Muscle layer of duodenum (tissue), 2 donors: Measurements from ENCODE around the gene MEI4.

Source experiments
- H3K27ac ChIP-seq: one replicate; pipeline ENCODE4 v1.7.0; 2013; ENCODE audit warnings: mild to moderate bottlenecking, low read length
- H3K27me3 ChIP-seq: one replicate; pipeline ENCODE4 v1.7.0; 2013; ENCODE audit warnings: low read depth, mild to moderate bottlenecking, control low read depth, low read length
- H3K36me3 ChIP-seq, 2 donors: one replicate each; pipeline ENCODE4 v1.7.0; 2013; ENCODE audit warnings: low read length in 2 of 2, control low read depth in 1 of 2, mild to moderate bottlenecking in 1 of 2; ENCODE audit not compliant: insufficient read depth in 2 of 2, control insufficient read depth in 1 of 2
- H3K4me1 ChIP-seq, 2 donors: one replicate each; pipeline ENCODE4 v1.7.0; 2013; ENCODE audit warnings: low read length in 2 of 2, mild to moderate bottlenecking in 2 of 2, control low read depth in 1 of 2, moderate library complexity in 1 of 2; ENCODE audit not compliant: insufficient read depth in 2 of 2, control insufficient read depth in 1 of 2
- H3K4me3 ChIP-seq, 2 donors: one replicate each; pipeline ENCODE4 v1.7.0; 2013; ENCODE audit warnings: low read length in 2 of 2, low read depth in 1 of 2, mild to moderate bottlenecking in 1 of 2
- H3K9me3 ChIP-seq, 2 donors: one replicate each; pipeline ENCODE4 v1.7.0; 2013; ENCODE audit warnings: low read length in 2 of 2, control low read depth in 1 of 2, mild to moderate bottlenecking in 1 of 2; ENCODE audit not compliant: control insufficient read depth in 1 of 2
- donor health status: healthy.

Gene MEI4

DNA sequence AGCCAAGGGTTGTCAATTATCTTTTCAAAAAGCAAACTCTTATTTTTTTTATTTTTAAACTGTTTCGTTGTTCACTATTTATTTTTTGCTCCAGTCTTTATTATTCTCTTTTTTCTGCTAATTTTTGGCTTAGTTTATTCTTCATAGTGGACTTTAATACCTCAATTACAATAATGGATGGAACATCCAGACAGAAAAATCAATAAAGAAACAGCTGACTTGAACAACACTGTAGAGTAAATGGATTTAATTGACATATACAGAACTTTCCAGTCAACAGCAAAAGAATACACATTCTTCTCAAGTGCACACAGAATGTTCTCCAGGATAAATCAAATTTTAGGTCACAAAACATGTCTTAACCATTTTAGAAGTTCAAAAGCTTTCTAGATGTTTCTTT is 111.5 kb downstream of the MEI4 start:
- no peak overlapping the region for H3K27ac ChIP-seq
- no peak overlapping the region for H3K4me3 ChIP-seq
- H3K9me3 ChIP-seq = no peaks in the 10 kb centered on the region
- H3K27me3 ChIP-seq = no peaks in the 10 kb centered on the region
- no peaks in the 10 kb centered on the region for H3K36me3 ChIP-seq
- H3K4me1 ChIP-seq = no peaks in the 10 kb centered on the region

DNA sequence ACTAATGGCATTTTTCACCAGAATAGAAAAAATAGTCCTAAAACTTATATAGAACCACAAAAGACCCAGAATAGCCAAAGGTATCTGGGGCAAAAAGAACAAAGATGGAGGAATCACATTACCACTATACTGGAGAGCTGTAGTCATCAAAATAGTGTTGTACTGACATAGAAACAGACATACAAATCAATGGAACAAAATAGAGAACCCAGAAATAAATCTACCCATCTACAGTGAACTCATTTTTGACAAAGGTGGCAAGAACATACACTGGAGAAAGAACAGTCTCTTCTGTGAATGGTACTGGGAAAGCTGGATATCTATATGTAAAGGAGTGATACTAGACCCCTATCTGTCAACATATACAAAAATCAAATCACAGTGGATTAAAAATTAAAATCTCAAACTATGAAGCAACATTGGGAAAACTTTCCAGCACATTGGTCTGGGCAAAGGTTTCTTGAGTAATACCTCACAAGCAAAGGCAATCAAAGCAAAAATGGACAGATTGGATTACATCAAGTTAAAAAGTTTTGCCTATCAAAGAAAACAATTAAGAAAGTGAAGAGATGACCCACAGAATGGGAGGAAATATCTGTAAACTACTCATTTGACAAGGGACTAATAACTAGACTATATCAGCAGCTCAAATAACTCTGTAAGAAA is 120.5 kb downstream of the MEI4 start:
- Histone ChIP-seq H3K27me3 (no peaks in the 10 kb centered on the region), H3K4me1 (no peaks in the 10 kb centered on the region), H3K9me3 (peaks cover 0 to 3% of the 10 kb centered on the region in 2 donors), H3K4me3 (no peak overlapping the region), H3K27ac (no peak overlapping the region), H3K36me3 (no peaks in the 10 kb centered on the region)

DNA sequence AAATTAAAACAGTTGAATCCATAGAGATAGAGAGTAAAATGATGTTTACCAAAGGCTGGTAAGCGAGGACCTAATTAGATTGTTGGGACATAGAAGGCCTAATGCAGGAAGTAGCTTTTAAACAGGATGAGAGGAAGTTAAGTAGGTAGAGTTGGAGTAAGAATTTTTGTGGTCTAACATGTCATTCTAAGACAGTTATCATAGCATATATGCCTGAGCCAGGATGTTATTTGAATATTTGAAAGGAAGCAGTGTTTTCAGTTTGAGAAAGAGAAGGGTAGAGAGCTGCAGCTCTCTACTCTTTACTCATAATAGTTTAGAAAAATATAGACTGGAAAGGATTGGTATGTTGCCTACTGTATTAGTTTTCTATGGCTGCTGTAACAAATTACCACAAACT is 121.6 kb downstream of the MEI4 start:
- Histone ChIP-seq H3K4me1 (no peaks in the 10 kb centered on the region), H3K4me3 (no peak overlapping the region), H3K27ac (no peak overlapping the region), H3K36me3 (no peaks in the 10 kb centered on the region), H3K9me3 (peaks cover 0 to 3% of the 10 kb centered on the region in 2 donors), H3K27me3 (no peaks in the 10 kb centered on the region)

DNA sequence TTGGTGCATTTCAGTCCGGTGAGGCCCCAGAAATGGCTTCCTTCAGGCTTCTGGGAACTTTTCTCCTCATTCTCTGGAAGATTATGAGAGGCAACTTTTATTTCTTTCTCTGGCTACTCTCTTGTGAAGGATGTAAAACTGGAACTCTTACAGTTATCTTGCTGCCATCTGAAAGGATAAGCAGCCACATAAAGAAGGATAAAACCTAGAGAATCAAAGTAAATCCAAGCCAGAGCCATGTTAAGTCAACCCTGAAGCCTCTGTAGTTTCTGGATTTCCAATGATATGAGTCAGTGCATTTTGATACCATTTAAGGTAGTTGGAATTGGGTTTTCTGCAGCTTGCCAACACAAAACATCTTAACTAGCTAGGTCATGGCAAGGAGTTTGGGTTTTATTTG is 123.6 kb downstream of the MEI4 start:
- no peak overlapping the region for H3K27ac ChIP-seq
- H3K4me3 ChIP-seq = no peak overlapping the region
- H3K4me1 ChIP-seq = no peaks in the 10 kb centered on the region
- peaks cover 0 to 2% of the 10 kb centered on the region in 2 donors for H3K9me3 ChIP-seq
- H3K27me3 ChIP-seq = no peaks in the 10 kb centered on the region
- no peaks in the 10 kb centered on the region for H3K36me3 ChIP-seq

DNA sequence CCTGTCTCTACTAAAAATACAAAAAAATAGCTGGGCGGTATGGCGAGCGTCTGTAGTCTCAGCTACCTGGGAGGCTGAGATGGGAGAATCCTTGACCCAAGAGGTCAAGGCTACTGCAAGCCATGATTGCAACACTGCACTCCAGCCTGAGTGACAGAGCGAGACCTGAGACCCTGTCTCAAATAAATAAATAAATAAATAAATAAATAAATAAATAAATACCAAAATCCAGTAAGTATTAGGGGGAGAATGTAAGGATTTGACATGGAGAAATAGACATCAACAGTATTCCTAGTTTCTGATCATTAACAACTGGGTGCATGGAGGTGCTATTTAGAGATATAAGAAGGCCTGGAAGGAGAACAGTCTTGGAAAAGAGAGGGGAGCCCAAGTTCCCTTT is 125.7 kb downstream of the MEI4 start:
- no peaks in the 10 kb centered on the region for H3K4me1 ChIP-seq
- H3K4me3 ChIP-seq = no peak overlapping the region
- H3K9me3 ChIP-seq = no peaks in the 10 kb centered on the region
- no peaks in the 10 kb centered on the region for H3K27me3 ChIP-seq
- no peak overlapping the region for H3K27ac ChIP-seq
- no peaks in the 10 kb centered on the region for H3K36me3 ChIP-seq

DNA sequence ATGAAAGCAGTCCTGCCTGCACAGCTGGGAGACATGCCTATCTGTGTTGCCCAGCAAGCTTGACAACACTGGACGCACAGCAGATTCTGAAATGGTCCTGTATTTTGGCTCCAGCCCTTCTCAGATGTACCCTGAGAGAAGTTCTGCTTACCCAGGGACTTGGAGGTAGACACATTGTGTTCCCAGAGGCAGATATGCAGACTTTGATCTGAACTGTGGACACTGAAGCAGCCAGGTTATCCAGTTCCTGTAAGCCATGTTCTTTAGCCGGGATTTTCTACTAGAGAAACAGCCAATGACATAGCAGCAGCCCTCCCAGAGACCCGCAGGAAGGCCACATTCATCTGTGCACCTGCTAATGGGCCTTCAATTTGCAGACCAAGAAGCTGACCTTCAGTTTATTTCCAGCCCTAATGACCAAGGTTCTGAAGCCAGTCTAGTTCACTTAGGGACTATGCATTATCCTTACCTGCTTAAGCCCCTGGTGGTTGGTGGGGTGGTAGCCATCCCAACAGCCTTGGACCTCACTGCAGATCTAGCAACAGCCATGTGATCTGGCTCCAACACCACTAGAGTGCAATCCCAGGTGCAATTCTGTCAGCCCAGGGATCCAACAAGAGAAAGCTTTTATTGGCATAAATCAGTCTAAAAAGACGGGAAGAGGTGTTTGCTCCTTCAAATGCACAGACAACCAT is 134.2 kb downstream of the MEI4 start:
- H3K36me3 ChIP-seq = no peaks in the 10 kb centered on the region
- H3K4me1 ChIP-seq = no peaks in the 10 kb centered on the region
- no peaks in the 10 kb centered on the region for H3K27me3 ChIP-seq
- no peaks in the 10 kb centered on the region for H3K9me3 ChIP-seq
- H3K4me3 ChIP-seq = no peak overlapping the region
- H3K27ac ChIP-seq = no peak overlapping the region

DNA sequence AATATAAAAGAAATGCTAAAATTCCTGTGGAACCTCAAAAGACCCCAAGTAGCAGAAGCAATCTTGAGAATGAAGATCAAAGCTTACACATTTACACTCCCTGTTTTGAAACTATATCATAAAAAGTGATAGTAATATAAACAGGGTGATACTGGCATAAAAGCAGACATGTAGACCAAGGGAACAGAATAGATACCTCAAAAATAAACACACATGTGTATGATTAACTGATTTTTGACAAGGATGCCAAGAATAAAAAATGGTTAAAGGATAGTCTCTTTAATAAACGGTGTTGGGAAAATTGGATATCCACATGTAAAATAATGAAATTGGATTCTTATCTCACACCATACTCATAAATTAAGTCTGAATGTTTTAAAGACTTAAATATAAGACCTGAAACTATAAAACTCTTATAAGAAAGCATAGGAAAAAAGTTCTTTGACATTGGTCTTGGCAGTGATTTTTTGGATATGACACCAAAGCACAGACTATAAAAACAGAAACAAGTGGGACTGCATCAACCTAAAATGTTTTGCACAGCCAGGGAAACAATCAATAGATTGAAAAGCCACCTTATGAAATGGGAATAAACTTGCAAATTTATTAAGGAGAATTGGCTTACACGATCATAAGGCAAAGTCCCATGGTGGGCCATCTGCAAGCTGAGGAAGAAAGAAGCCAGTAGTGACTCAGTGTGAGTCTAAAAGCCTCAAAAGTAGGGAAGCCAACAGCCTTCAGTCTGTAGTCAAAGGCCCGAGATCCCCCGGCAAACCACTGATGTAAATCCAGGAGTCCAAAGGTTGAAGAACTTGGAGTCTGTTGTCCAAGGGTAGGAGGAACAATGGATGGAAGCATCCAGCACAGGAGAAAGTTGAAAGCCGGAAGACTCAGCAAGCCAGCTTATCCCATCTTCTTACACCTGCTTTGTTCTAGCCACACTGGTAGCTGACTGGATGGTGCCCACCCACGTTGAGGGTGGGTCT is 144.3 kb downstream of the MEI4 start:
- Histone ChIP-seq H3K9me3 (peaks cover 0 to 13% of the 10 kb centered on the region in 2 donors), H3K27me3 (no peaks in the 10 kb centered on the region), H3K4me1 (no peaks in the 10 kb centered on the region), H3K4me3 (no peak overlapping the region), H3K27ac (no peak overlapping the region), H3K36me3 (no peaks in the 10 kb centered on the region)

DNA sequence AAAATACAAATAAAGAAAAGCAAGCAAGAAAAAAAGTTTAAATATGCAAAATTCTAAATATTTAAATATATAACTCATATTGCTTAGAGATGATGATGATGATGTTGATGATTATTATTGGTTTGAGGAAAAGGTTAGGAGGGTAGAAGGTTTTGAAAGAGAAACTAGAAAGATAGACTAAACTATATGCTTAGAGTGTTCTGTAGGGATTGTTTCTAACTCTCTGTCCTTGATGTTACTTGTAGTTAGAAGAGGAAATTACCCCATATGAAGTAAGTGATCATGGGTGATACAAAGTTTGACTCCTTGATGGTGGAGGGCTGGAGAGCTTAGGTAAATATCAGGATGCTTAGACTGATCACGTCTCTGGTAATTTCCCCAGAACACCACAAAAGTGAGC is 159.5 kb downstream of the MEI4 start:
- Histone ChIP-seq H3K27ac (no peak overlapping the region), H3K9me3 (no peaks in the 10 kb centered on the region), H3K36me3 (no peaks in the 10 kb centered on the region), H3K4me1 (no peaks in the 10 kb centered on the region), H3K4me3 (no peak overlapping the region), H3K27me3 (no peaks in the 10 kb centered on the region)

DNA sequence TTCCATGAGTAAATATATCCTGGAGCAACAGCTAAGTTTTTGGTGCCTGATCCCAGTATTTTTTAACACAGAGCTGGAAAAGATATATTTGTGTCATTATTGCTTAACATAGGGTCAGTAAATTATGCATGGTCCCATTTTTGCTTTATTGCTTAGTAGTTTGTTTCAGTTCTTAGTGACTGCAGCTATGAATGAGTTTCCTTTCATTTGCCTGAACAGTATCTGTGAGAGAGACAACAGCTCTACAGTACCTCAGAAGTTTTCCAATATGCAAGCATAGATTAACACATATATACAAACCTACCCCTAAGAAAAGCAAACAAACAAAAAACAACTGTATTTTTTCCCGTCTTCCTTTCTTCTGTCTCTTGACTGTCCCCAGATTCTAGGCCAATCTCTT is 160.3 kb downstream of the MEI4 start:
- H3K4me1 ChIP-seq = no peaks in the 10 kb centered on the region
- H3K9me3 ChIP-seq = no peaks in the 10 kb centered on the region
- no peak overlapping the region for H3K4me3 ChIP-seq
- H3K36me3 ChIP-seq = no peaks in the 10 kb centered on the region
- no peak overlapping the region for H3K27ac ChIP-seq
- H3K27me3 ChIP-seq = no peaks in the 10 kb centered on the region

DNA sequence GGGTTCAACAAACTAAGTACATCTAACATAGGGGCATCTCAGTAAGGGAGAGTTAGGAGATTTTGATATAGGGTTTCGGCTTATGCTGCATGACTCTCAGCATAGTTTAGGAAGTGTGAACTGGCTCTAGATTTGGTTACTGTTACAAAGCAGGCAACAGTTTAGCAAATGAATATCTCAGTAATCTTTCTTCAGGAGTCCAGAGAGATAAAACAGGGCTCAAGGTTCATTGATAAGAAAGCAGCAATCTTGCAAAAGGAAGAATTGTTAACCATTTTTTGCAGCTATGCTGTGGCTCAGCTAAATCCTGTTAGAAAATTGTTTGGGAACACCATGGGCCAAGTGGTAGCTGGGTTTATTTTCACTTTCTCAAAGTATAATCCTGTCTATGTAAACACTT is 161.3 kb downstream of the MEI4 start:
- Histone ChIP-seq H3K36me3 (no peaks in the 10 kb centered on the region), H3K9me3 (no peaks in the 10 kb centered on the region), H3K4me1 (no peaks in the 10 kb centered on the region), H3K27me3 (no peaks in the 10 kb centered on the region), H3K4me3 (no peak overlapping the region), H3K27ac (no peak overlapping the region)

DNA sequence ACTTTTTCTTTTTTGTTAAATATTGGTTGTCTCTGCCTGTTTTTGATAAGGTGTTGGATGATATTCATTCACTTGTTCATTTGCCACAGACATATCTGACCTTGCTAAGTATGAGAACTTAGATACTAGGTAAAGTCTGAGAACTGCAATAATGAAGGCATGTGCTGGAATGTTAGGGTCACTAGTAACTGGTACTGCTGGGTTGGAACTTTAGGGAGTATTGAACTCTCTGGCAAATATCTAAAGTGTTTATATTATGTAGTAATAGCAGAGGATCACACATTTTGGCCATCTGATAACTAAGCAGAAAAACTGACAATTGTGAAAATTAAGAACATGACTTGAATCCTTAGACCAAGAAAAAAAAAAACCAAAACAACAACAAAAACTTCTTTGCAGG is 162.7 kb downstream of the MEI4 start:
- Histone ChIP-seq H3K9me3 (no peaks in the 10 kb centered on the region), H3K4me1 (no peaks in the 10 kb centered on the region), H3K4me3 (no peak overlapping the region), H3K36me3 (no peaks in the 10 kb centered on the region), H3K27ac (no peak overlapping the region), H3K27me3 (no peaks in the 10 kb centered on the region)
